Upper lobe of left lung (tissue), 6 donors: ENCODE results near the gene UGGT2. TPM values are rescaled to one million over a fixed set of nuclear protein-coding genes. Genes with fewer than 3 reads are reported as not detected.

Experiments
- ATAC-seq, 2 donors: fragments of 200-7000 bp; cut with Tn5 transposase; one replicate each; pipeline ENCODE4 v1.9.1; 2022; ENCODE audit warnings: mild to moderate bottlenecking in 2 of 2, moderate library complexity in 2 of 2; ENCODE audit not compliant: low FRiP score in 2 of 2
- DNase-seq, 2 donors: peaks; one replicate each; pipeline ENCODE4 v3.0.0-alpha.2; 2019 to 2020
- H3K27ac ChIP-seq, 4 donors: fragments of 200-600 bp; sonication (generic); one replicate each; pipeline ENCODE4 v1.5.1; 2016 to 2019
- H3K27me3 ChIP-seq, 4 donors: fragments of 200-600 bp; sonication (generic); one replicate each; pipeline ENCODE4 v1.5.1; 2017 to 2019
- H3K36me3 ChIP-seq, 4 donors: fragments of 200-600 bp; sonication (generic); one replicate each; pipeline ENCODE4 v1.5.1; 2016 to 2019
- H3K4me1 ChIP-seq, 4 donors: fragments of 200-600 bp; sonication (generic); one replicate each; pipeline ENCODE4 v1.5.1; 2018 to 2019
- H3K4me3 ChIP-seq, 4 donors: fragments of 200-600 bp; sonication (generic); one replicate each; pipeline ENCODE4 v1.5.1; 2017 to 2019; ENCODE audit warnings: mild to moderate bottlenecking in 2 of 4, moderate library complexity in 1 of 4
- H3K9me3 ChIP-seq, 4 donors: fragments of 200-600 bp; sonication (generic); one replicate each; pipeline ENCODE4 v1.5.1; 2018 to 2019
- EP300 ChIP-seq, 4 donors: sonication (generic); formaldehyde crosslinking; IDR thresholded peaks; one replicate each; pipeline ENCODE4 v1.5.1; 2017; ENCODE audit warnings: antibody characterized with exemption in 4 of 4, control low read depth in 2 of 4
- POLR2A ChIP-seq, 4 donors: fragments of 450-650 bp; IDR thresholded peaks; one replicate each; pipeline ENCODE4 v1.5.1; 2016 to 2017; ENCODE audit warnings: antibody characterized with exemption in 4 of 4, mild to moderate bottlenecking in 2 of 4
- POLR2AphosphoS5 ChIP-seq, 2 donors: sonication (generic); formaldehyde crosslinking; IDR thresholded peaks; one replicate each; pipeline ENCODE4 v1.5.1; 2017; ENCODE audit warnings: antibody characterized with exemption in 2 of 2
- WGBS, 2 donors: methylation state at CpG; one replicate each; pipeline ENCODE4 v1.1.5; 2017 to 2018; 5-methylcytosine and 5-hydroxymethylcytosine counted together
- total RNA-seq, 6 donors: library from RNA; depleted of rRNA in 4 of 6; stranded (reverse); fragments of >200 nt in 4 of 6; gene quantifications; one replicate each; pipeline versions ENCODE4 v1.1.0 to v1.2.1, GENCODE V29; 2016 to 2021
- TF ChIP-seq, protein P1 (sequence below), 6 experiments: fragments of 450-650 bp in 4 of 6; fragments of 200-600 bp in 2 of 6; sonication (generic) in 2 of 6; IDR thresholded peaks; one replicate each; pipeline ENCODE4 v1.5.1; 2016 to 2019; ENCODE audit warnings: antibody characterized with exemption in 6 of 6
- donor health status: DM: no; HTN: no; CAD: no; lungs with moderate emphysema.
- donor health status: DM: no; HTN: yes; CAD: no; lungs with severe emphysema.

UGGT2 gene
- total RNA-seq, 6 donors from 2014 or later: 13.0 to 44.8 (median 18.5) TPM

DNA sequence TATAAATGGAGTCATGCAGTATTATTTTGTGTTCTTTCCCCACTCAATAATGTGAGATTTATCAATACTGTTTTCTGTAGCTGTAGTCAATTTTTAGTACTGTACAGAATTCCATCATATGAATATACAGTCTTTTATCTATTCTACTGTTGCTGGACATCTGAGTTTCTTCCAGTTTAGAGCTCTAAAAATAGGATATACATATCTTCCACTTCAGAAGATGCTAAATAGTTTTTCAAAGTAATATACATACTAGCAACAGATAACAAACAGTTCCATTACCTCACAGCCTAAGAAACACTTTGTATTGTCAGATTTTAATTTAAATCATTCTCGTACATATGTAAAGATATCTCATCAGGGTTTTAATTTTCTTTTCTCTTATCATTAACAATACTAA, 149.6 kb downstream of the UGGT2 start:
- H3K9me3 ChIP-seq: no peaks in the 10 kb centered on the region
- peaks cover 0 to 15% (median 0%) of the 10 kb centered on the region in 4 donors for H3K36me3 ChIP-seq
- no peak overlapping the region for H3K4me3 ChIP-seq
- TF ChIP-seq POLR2AphosphoS5 (IDR thresholded peaks at IDR 0.05): no peak
- no peak for TF ChIP-seq EP300 (IDR thresholded peaks at IDR 0.05)
- TF ChIP-seq, protein P1, sequence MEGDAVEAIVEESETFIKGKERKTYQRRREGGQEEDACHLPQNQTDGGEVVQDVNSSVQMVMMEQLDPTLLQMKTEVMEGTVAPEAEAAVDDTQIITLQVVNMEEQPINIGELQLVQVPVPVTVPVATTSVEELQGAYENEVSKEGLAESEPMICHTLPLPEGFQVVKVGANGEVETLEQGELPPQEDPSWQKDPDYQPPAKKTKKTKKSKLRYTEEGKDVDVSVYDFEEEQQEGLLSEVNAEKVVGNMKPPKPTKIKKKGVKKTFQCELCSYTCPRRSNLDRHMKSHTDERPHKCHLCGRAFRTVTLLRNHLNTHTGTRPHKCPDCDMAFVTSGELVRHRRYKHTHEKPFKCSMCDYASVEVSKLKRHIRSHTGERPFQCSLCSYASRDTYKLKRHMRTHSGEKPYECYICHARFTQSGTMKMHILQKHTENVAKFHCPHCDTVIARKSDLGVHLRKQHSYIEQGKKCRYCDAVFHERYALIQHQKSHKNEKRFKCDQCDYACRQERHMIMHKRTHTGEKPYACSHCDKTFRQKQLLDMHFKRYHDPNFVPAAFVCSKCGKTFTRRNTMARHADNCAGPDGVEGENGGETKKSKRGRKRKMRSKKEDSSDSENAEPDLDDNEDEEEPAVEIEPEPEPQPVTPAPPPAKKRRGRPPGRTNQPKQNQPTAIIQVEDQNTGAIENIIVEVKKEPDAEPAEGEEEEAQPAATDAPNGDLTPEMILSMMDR (IDR thresholded peaks at IDR 0.05): no peak
- TF ChIP-seq POLR2A (IDR thresholded peaks at IDR 0.05): no peak
- 89 to 91% methylated on average over 1 of the region's 1 CpG for WGBS, 2 donors
- H3K27ac ChIP-seq: no peak overlapping the region
- DNase-seq (no peak), ATAC-seq (no peak)
- H3K27me3 ChIP-seq: no peaks in the 10 kb centered on the region
- no peaks in the 10 kb centered on the region for H3K4me1 ChIP-seq

DNA sequence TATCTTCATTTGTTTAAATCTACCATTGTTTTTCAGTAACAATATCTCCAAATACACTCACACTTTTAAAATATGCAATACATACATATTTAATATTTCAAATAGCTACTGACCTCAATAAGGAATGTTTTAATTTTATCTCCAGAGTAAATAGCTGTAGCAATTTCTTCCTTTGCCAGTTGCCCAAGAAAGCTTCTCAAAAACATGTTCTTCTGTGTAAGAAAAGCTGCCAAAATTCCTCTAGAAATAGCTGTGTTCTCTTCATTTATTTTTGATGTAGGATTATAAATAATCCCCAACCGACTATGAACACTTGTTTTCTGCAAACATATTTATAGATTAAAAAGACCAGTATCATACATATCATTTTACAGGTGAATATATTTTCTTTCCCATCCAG, 150.5 kb downstream of the UGGT2 start:
- H3K4me1 ChIP-seq: no peaks in the 10 kb centered on the region
- 52% methylated on average over 1 of the region's 1 CpG for WGBS, 2 donors
- TF ChIP-seq, protein P1 (IDR thresholded peaks at IDR 0.05): no peak
- TF ChIP-seq POLR2AphosphoS5 (IDR thresholded peaks at IDR 0.05) (no peak), POLR2A (IDR thresholded peaks at IDR 0.05) (no peak)
- H3K4me3 ChIP-seq: no peak overlapping the region
- ATAC-seq (no peak), DNase-seq (no peak)
- H3K36me3 ChIP-seq: peaks cover 0 to 11% (median 0%) of the 10 kb centered on the region in 4 donors
- no peak overlapping the region for H3K27ac ChIP-seq
- H3K27me3 ChIP-seq: no peaks in the 10 kb centered on the region
- no peaks in the 10 kb centered on the region for H3K9me3 ChIP-seq

DNA sequence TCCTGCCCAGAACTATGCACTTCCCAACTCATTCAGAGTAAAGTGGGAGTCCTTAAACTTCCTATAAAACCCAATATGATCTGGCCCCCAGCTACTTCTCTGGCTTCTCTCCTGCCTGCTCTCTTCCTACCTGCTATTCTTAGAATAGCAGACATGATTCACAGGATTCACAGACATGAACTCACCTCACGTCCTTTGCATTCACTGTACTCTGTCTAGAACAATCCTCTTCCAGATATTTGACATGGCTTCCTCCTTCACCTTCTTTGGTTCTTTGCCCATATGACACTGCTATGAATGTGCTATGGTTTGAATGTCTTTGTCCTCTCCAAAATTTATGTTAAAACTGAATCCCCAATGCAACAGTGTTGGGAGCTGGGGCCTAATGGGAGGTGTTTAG, 154.9 kb downstream of the UGGT2 start:
- Histone ChIP-seq H3K4me1 (no peaks in the 10 kb centered on the region), H3K27me3 (no peaks in the 10 kb centered on the region), H3K9me3 (no peaks in the 10 kb centered on the region), H3K4me3 (no peak overlapping the region), H3K27ac (no peak overlapping the region), H3K36me3 (peaks cover 0 to 4% (median 0%) of the 10 kb centered on the region in 4 donors)
- ATAC-seq: no peak
- no peak for TF ChIP-seq EP300 (IDR thresholded peaks at IDR 0.05)
- no peak for TF ChIP-seq POLR2A (IDR thresholded peaks at IDR 0.05)
- TF ChIP-seq, protein P1 (IDR thresholded peaks at IDR 0.05): no peak
- TF ChIP-seq POLR2AphosphoS5 (IDR thresholded peaks at IDR 0.05): no peak
- 89 to 91% methylated on average over 1 of the region's 1 CpG for WGBS, 2 donors
- DNase-seq: no peak

DNA sequence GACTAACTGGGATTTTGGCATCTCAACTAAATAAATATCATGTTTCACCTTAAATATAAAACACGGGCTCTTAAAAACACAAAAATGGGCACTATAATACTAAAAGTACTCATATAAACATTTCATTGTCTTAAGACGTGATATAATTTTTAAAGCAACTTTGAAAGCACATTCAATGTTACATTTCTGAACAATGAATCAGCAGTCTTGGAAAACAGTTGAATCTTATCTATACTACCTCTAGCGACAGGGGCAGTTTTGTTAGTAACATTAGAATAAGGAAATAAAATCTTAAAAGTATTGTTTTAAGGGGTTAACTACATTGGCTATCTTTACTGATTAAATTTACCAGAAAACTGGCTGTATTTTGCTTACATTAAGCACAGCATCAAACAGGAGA, 156.9 kb downstream of the UGGT2 start:
- H3K9me3 ChIP-seq: no peaks in the 10 kb centered on the region
- DNase-seq (no peak), ATAC-seq (no peak)
- 80 to 85% methylated on average over 3 of the region's 3 CpGs for WGBS, 2 donors
- H3K4me3 ChIP-seq: no peak overlapping the region
- H3K36me3 ChIP-seq: peaks cover 0 to 4% (median 0%) of the 10 kb centered on the region in 4 donors
- TF ChIP-seq, protein P1 (IDR thresholded peaks at IDR 0.05): no peak
- TF ChIP-seq POLR2AphosphoS5 (IDR thresholded peaks at IDR 0.05): no peak
- no peak for TF ChIP-seq POLR2A (IDR thresholded peaks at IDR 0.05)
- TF ChIP-seq EP300 (IDR thresholded peaks at IDR 0.05): no peak
- H3K27me3 ChIP-seq: no peaks in the 10 kb centered on the region
- H3K4me1 ChIP-seq: no peaks in the 10 kb centered on the region
- H3K27ac ChIP-seq: no peak overlapping the region

DNA sequence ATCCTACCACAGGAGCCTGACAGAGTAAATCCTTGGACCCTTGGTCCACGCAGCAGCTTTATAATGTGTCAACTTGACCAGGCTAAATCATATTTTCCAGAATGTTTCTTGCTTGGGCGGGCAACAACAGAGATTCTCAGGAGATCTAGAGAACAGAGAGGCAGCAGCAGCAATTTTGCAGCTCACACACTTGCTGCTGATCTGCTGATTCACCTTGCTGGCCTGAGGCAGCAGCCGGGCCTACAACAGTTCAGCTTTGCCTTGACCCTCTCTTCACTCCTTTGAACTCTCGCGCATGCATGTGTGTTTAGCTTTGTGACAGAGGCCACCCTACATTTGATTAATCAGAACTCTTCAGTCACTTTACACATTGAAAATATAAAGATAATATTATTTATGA, 159.3 kb downstream of the UGGT2 start:
- Histone ChIP-seq H3K4me3 (no peak overlapping the region), H3K27me3 (no peaks in the 10 kb centered on the region), H3K27ac (no peak overlapping the region), H3K9me3 (no peaks in the 10 kb centered on the region), H3K4me1 (no peaks in the 10 kb centered on the region), H3K36me3 (peaks cover 0 to 12% (median 0%) of the 10 kb centered on the region in 4 donors)
- no peak for TF ChIP-seq POLR2A (IDR thresholded peaks at IDR 0.05)
- TF ChIP-seq POLR2AphosphoS5 (IDR thresholded peaks at IDR 0.05): no peak
- TF ChIP-seq EP300 (IDR thresholded peaks at IDR 0.05): no peak
- TF ChIP-seq, protein P1 (IDR thresholded peaks at IDR 0.05): no peak
- WGBS, 2 donors: 92 to 94% methylated on average over 5 of the region's 5 CpGs
- DNase-seq (no peak), ATAC-seq (no peak)
